DMS114 treated with DMSO at 0.1 percent for 48 hours (cell line): ENCODE results near the gene HHLA2.
"Not testable (repeated sequence)": the region's sequence is repeated elsewhere in the genome, so short reads cannot be mapped to it uniquely, and the experiment has no call there.

Source experiments
- DNase-seq: peaks from one replicate; lab custom pipeline; 2025; ENCODE audit not compliant: unreplicated experiment; lab: John Stamatoyannopoulos, UW

The HHLA2 gene

GRCh38 chr3:108296239-108296638, at the start of gene HHLA2:
Gene HHLA2 (plus strand): TSS chr3:108296548. CDS start chr3:108351814, 55,266 bp downstream.
- no peak for DNase-seq

GRCh38 chr3:108250626-108251025, 45.7 kb upstream of the HHLA2 start:
- DNase-seq, result no peak

- DNase-seq, result no peak
These were observed 45.1 kb upstream of the HHLA2 start for GRCh38 chr3:108251265-108251664.

GRCh38 chr3:108251844-108252243, 44.5 kb upstream of the HHLA2 start:
- no peak for DNase-seq

GRCh38 chr3:108255131-108255530, 41.2 kb upstream of the HHLA2 start:
- DNase-seq, result no peak

GRCh38 chr3:108264534-108265298, 31.6 kb upstream of the HHLA2 start:
- not testable (repeated sequence) for DNase-seq

- DNase-seq, result not testable (repeated sequence)
These were observed 28.1 kb upstream of the HHLA2 start for GRCh38 chr3:108268235-108268634.

- no peak for DNase-seq
These were observed 24.7 kb upstream of the HHLA2 start for GRCh38 chr3:108271626-108272025.

GRCh38 chr3:108279066-108279465, 17.3 kb upstream of the HHLA2 start:
- not testable (repeated sequence) for DNase-seq

- no peak for DNase-seq
These were observed 15.9 kb upstream of the HHLA2 start for GRCh38 chr3:108280476-108280875.

GRCh38 chr3:108281670-108282069, 14.7 kb upstream of the HHLA2 start:
- DNase-seq, result no peak

GRCh38 chr3:108283006-108283405, 13.3 kb upstream of the HHLA2 start:
- no peak for DNase-seq

GRCh38 chr3:108283989-108284388, 12.4 kb upstream of the HHLA2 start:
- no peak for DNase-seq

GRCh38 chr3:108285176-108285575, 11.2 kb upstream of the HHLA2 start:
- DNase-seq, result no peak

- no peak for DNase-seq
These were observed 9.2 kb upstream of the HHLA2 start for GRCh38 chr3:108287146-108287545.

GRCh38 chr3:108288193-108288592, 8.2 kb upstream of the HHLA2 start:
- not testable (repeated sequence) for DNase-seq

GRCh38 chr3:108289159-108289558, 7.2 kb upstream of the HHLA2 start:
- DNase-seq, result no peak

- no peak for DNase-seq
These were observed 3.9 kb upstream of the HHLA2 start for GRCh38 chr3:108292450-108292849.

GRCh38 chr3:108292905-108293328, 3.4 kb upstream of the HHLA2 start:
- DNase-seq, result no peak

GRCh38 chr3:108293858-108294257, 2.5 kb upstream of the HHLA2 start:
- no peak for DNase-seq

GRCh38 chr3:108295421-108296175, 750 bp upstream of the HHLA2 start:
- no peak for DNase-seq

- no peak for DNase-seq
These were observed 1.3 kb downstream of the HHLA2 start for GRCh38 chr3:108297647-108298046.
